Fibroblast of skin of left biceps (primary cell): Measurements from ENCODE around the gene GINM1.
A peak's percentile ranks its signal among the peaks of the same experiment; 100 is the strongest.

Experiments
- DNase-seq, 2 experiments: peaks; one replicate each; pipeline ENCODE4 v3.0.0-alpha.2; 2013; ENCODE audit warnings: low read depth in 2 of 2

The GINM1 gene

GRCh38 chr6:149565527-149566409, at the start of gene GINM1:
Gene GINM1 (plus strand): TSS chr6:149566375. CDS start chr6:149566415, 40 bp downstream.
- peak; percentile 85 for DNase-seq

- DNase-seq = no peak
Observed at GRCh38 chr6:149529650-149530049, 36.5 kb upstream of the GINM1 start.

- no peak for DNase-seq
Observed at GRCh38 chr6:149534742-149535141, 31.4 kb upstream of the GINM1 start.

- no peak for DNase-seq
Observed at GRCh38 chr6:149541139-149541538, 25.0 kb upstream of the GINM1 start.

- DNase-seq = no peak
Observed at GRCh38 chr6:149544646-149545257, 21.4 kb upstream of the GINM1 start.

- peak; percentile 19 to 31 for DNase-seq
Observed at GRCh38 chr6:149545258-149545753, 20.9 kb upstream of the GINM1 start.

GRCh38 chr6:149545754-149546471, 20.3 kb upstream of the GINM1 start, which contains the start of gene PPIL4:
Gene PPIL4 (minus strand): TSS chr6:149546043. CDS start chr6:149546005, 38 bp downstream.
- peak; percentile 82 to 90 for DNase-seq

GRCh38 chr6:149551920-149552319, 14.3 kb upstream of the GINM1 start:
- no peak for DNase-seq

- no peak for DNase-seq
Observed at GRCh38 chr6:149558029-149558428, 8.1 kb upstream of the GINM1 start.

- DNase-seq = no peak
Observed at GRCh38 chr6:149559389-149559788, 6.8 kb upstream of the GINM1 start.

- no peak for DNase-seq
Observed at GRCh38 chr6:149560736-149561135, 5.4 kb upstream of the GINM1 start.

- DNase-seq = peak; percentile 70 to 72
Observed at GRCh38 chr6:149563203-149563927, 2.8 kb upstream of the GINM1 start.

GRCh38 chr6:149563928-149564325, 2.2 kb upstream of the GINM1 start:
- DNase-seq = no peak

GRCh38 chr6:149566410-149567193, 427 bp downstream of the GINM1 start:
- DNase-seq = no peak

- no peak for DNase-seq
Observed at GRCh38 chr6:149567194-149567586, 1.0 kb downstream of the GINM1 start.

- DNase-seq = no peak
Observed at GRCh38 chr6:149567945-149568585, 1.9 kb downstream of the GINM1 start.

- no peak for DNase-seq
Observed at GRCh38 chr6:149580880-149581279, 14.7 kb downstream of the GINM1 start.

GRCh38 chr6:149581349-149581748, 15.2 kb downstream of the GINM1 start:
- no peak for DNase-seq

GRCh38 chr6:149586149-149586548, 20.0 kb downstream of the GINM1 start:
- DNase-seq = no peak

- no peak for DNase-seq
Observed at GRCh38 chr6:149592983-149593382, 26.8 kb downstream of the GINM1 start.
